CD14-positive monocyte (primary cell): ENCODE measurements around the gene PDE8B. TPM values are rescaled to one million over a fixed set of nuclear protein-coding genes. Genes with fewer than 3 reads are reported as not detected.

Source experiments
- DNase-seq, 3 donors: peaks; one replicate each; pipeline ENCODE4 v3.0.0-alpha.2; 2011 to 2022
- H2AFZ ChIP-seq: 2 replicates; pipeline ENCODE4 v1.6.0; 2012; ENCODE audit warnings: mild to moderate bottlenecking, low read depth, low read length, inconsistent platforms; ENCODE audit not compliant: insufficient read depth, poor library complexity, severe bottlenecking
- H3K27ac ChIP-seq, 2 donors: 1 replicate in 1 of 2; 2 replicates in 1 of 2; pipeline ENCODE4 v1.5.1; 2012 to 2013; ENCODE audit warnings: low read length in 2 of 2, control low read depth in 1 of 2, inconsistent platforms in 1 of 2, low read depth in 1 of 2, mild to moderate bottlenecking in 1 of 2
- H3K27me3 ChIP-seq, 2 donors: one replicate each; pipeline versions ENCODE4 v1.6.0 to v1.6.1; 2011 to 2013; ENCODE audit warnings: low read length in 2 of 2; ENCODE audit not compliant: control insufficient read depth in 2 of 2, insufficient read depth in 2 of 2
- H3K36me3 ChIP-seq, 2 donors: replicated peaks in 1 of 2; 1 replicate in 1 of 2; 2 replicates in 1 of 2; pipeline versions ENCODE4 v1.5.1 to v1.6.1; 2012 to 2013; ENCODE audit warnings: low read length in 2 of 2, control low read depth in 1 of 2, inconsistent platforms in 1 of 2, mild to moderate bottlenecking in 1 of 2; ENCODE audit not compliant: insufficient read depth in 2 of 2, control insufficient read depth in 1 of 2
- H3K4me1 ChIP-seq, 2 donors: 1 replicate in 1 of 2; 2 replicates in 1 of 2; pipeline versions ENCODE4 v1.5.1 to v1.6.1; 2012 to 2013; ENCODE audit warnings: low read length in 2 of 2, control low read depth in 1 of 2, inconsistent platforms in 1 of 2, mild to moderate bottlenecking in 1 of 2, moderate library complexity in 1 of 2; ENCODE audit not compliant: insufficient read depth in 2 of 2, control insufficient read depth in 1 of 2
- H3K4me2 ChIP-seq: replicated peaks from 2 replicates; pipeline ENCODE3; 2012; ENCODE audit warnings: low read length, moderate library complexity, mild to moderate bottlenecking; ENCODE audit not compliant: poor library complexity, severe bottlenecking; ENCODE audit errors: extremely low read depth
- H3K4me3 ChIP-seq, 3 experiments: fragments of 200-600 bp in 1 of 3; sonication (generic) in 1 of 3; replicated peaks in 1 of 3; 1 replicate in 2 of 3; 2 replicates in 1 of 3; pipeline ENCODE4 v1.5.1; 2011 to 2013; ENCODE audit warnings: low read length in 3 of 3, mild to moderate bottlenecking in 3 of 3, control low read depth in 2 of 3, low read depth in 2 of 3, inconsistent platforms in 1 of 3, moderate library complexity in 1 of 3
- H3K79me2 ChIP-seq: 2 replicates; pipeline ENCODE4 v1.6.0; 2012; ENCODE audit warnings: mild to moderate bottlenecking, control low read depth, inconsistent platforms, low read length, moderate library complexity; ENCODE audit not compliant: insufficient read depth
- H3K9ac ChIP-seq: 2 replicates; pipeline ENCODE4 v1.6.0; 2017; ENCODE audit warnings: low read length, mild to moderate bottlenecking; ENCODE audit not compliant: insufficient read depth, poor library complexity, severe bottlenecking
- H3K9me3 ChIP-seq, 2 donors: replicated peaks in 1 of 2; 1 replicate in 1 of 2; 2 replicates in 1 of 2; pipeline versions ENCODE4 v1.5.1 to v1.6.1; 2012 to 2013; ENCODE audit warnings: low read length in 2 of 2, control low read depth in 1 of 2; ENCODE audit not compliant: control insufficient read depth in 1 of 2, insufficient read depth in 1 of 2
- H4K20me1 ChIP-seq: 2 replicates; pipeline ENCODE4 v1.6.0; 2012; ENCODE audit warnings: mild to moderate bottlenecking, low read length, control low read depth, moderate library complexity; ENCODE audit not compliant: insufficient read depth
- H3K27ac Mint-ChIP-seq, 7 donors: one replicate each; pipeline ENCODE4 v1.8.0; 2020; ENCODE audit warnings: mild to moderate bottlenecking in 7 of 7, mixed read lengths in 7 of 7, moderate library complexity in 6 of 7, inconsistent platforms in 2 of 7
- H3K27me3 Mint-ChIP-seq, 3 donors: one replicate each; pipeline ENCODE4 v1.8.0; 2021 to 2022; ENCODE audit warnings: low read depth in 3 of 3, mild to moderate bottlenecking in 3 of 3, mixed read lengths in 3 of 3, moderate library complexity in 3 of 3, inconsistent platforms in 1 of 3
- H3K36me3 Mint-ChIP-seq, 2 donors: one replicate each; pipeline ENCODE4 v1.8.0; 2020; ENCODE audit warnings: mixed read lengths in 2 of 2, inconsistent platforms in 1 of 2, mild to moderate bottlenecking in 1 of 2
- H3K4me1 Mint-ChIP-seq: one replicate; pipeline ENCODE4 v1.8.0; 2020; ENCODE audit warnings: mild to moderate bottlenecking, mixed read lengths
- H3K4me3 Mint-ChIP-seq, 2 donors: one replicate each; pipeline ENCODE4 v1.8.0; 2020; ENCODE audit warnings: mild to moderate bottlenecking in 2 of 2, mixed read lengths in 2 of 2, moderate library complexity in 1 of 2
- H3K9me3 Mint-ChIP-seq, 7 donors: one replicate each; pipeline ENCODE4 v1.8.0; 2020 to 2022; ENCODE audit warnings: mixed read lengths in 7 of 7, mild to moderate bottlenecking in 6 of 7, moderate library complexity in 6 of 7, inconsistent platforms in 2 of 7
- CTCF ChIP-seq: fragments of 200-600 bp; IDR thresholded peaks from one replicate; pipeline ENCODE4 v1.8.0; 2022; ENCODE audit warnings: antibody characterized with exemption, mild to moderate bottlenecking
- WGBS: methylation state at CpG from one replicate; pipeline ENCODE4 v1.1.5; 2013; ENCODE audit warnings: missing lambda C conversion rate; ENCODE audit not compliant: insufficient coverage; 5-methylcytosine and 5-hydroxymethylcytosine counted together
- intact Hi-C, 2 donors: fragments of 100-400 bp; cut with micrococcal nuclease; formaldehyde crosslinking; loops; one replicate each; pipeline versions ENCODE4 v1.15.0 to v1.15.1; 2023
- polyA plus RNA-seq, 3 donors: library from polyadenylated mRNA; depleted of rRNA in 1 of 3; unstranded in 2 of 3; stranded (reverse) in 1 of 3; fragments of 300-500 nt in 2 of 3; fragments of >200 nt in 1 of 3; fragmentation: Illumina TruSeq in 2 of 3; gene quantifications; 1 replicate in 2 of 3; 2 replicates in 1 of 3; pipeline ENCODE4 v1.2.3, GENCODE V29; 2012 to 2021

PDE8B gene
- polyA plus RNA-seq, 3 donors: 0.11 to 0.61 (median 0.29) TPM

GRCh38 chr5:77214151-77214550 lies 3.7 kb downstream of the PDE8B start:
- TF ChIP-seq CTCF: no peak
- H3K36me3 ChIP-seq: no peaks in the 10 kb centered on the region
- H3K9ac ChIP-seq: no peak overlapping the region
- no peak overlapping the region for H3K27ac Mint-ChIP-seq
- H3K9me3 Mint-ChIP-seq: peaks cover 0 to 14% (median 6%) of the 10 kb centered on the region in 7 donors
- no peaks in the 10 kb centered on the region for H3K79me2 ChIP-seq
- no peak for DNase-seq
- peaks cover 8 to 10% of the 10 kb centered on the region in 2 donors for H3K4me1 ChIP-seq
- H3K4me1 Mint-ChIP-seq: peaks cover 13% of the 10 kb centered on the region
- H3K27me3 ChIP-seq: peaks cover 35 to 40% of the 10 kb centered on the region in 2 donors
- no peaks in the 10 kb centered on the region for H4K20me1 ChIP-seq
- no peak overlapping the region for H3K27ac ChIP-seq
- no peak overlapping the region for H3K4me2 ChIP-seq
- intact Hi-C loops: no loop called here
- peaks cover 29 to 40% (median 37%) of the 10 kb centered on the region in 3 donors for H3K27me3 Mint-ChIP-seq
- H3K36me3 Mint-ChIP-seq: peaks cover 0 to 7% of the 10 kb centered on the region in 2 donors
- H3K9me3 ChIP-seq: peaks cover 0 to 8% of the 10 kb centered on the region in 2 donors
- H2AFZ ChIP-seq: no peak overlapping the region
- 100% methylated on average over 3 of the region's 4 CpGs for WGBS
- H3K4me3 Mint-ChIP-seq: peak overlapping the region in 1 of 2 donors; percentile 36
- no peak overlapping the region for H3K4me3 ChIP-seq

GRCh38 chr5:77218263-77218662 lies 7.8 kb downstream of the PDE8B start:
- H3K27ac Mint-ChIP-seq: no peak overlapping the region
- no peaks in the 10 kb centered on the region for H3K36me3 ChIP-seq
- H3K4me2 ChIP-seq: no peak overlapping the region
- H3K4me3 ChIP-seq: no peak overlapping the region
- H3K36me3 Mint-ChIP-seq: no peaks in the 10 kb centered on the region
- WGBS: 94% methylated on average over 2 of the region's 4 CpGs
- no peaks in the 10 kb centered on the region for H3K9me3 ChIP-seq
- no peaks in the 10 kb centered on the region for H4K20me1 ChIP-seq
- DNase-seq: no peak
- H3K4me3 Mint-ChIP-seq: no peak overlapping the region
- no peak overlapping the region for H2AFZ ChIP-seq
- no peak overlapping the region for H3K9ac ChIP-seq
- H3K27me3 ChIP-seq: peaks cover 4 to 11% of the 10 kb centered on the region in 2 donors
- no peak overlapping the region for H3K27ac ChIP-seq
- H3K4me1 ChIP-seq: no peaks in the 10 kb centered on the region
- no peaks in the 10 kb centered on the region for H3K79me2 ChIP-seq
- peaks cover 4 to 9% (median 5%) of the 10 kb centered on the region in 3 donors for H3K27me3 Mint-ChIP-seq
- H3K9me3 Mint-ChIP-seq: no peaks in the 10 kb centered on the region
- peak; percentile 25 for TF ChIP-seq CTCF
- intact Hi-C loops: no loop called here
- H3K4me1 Mint-ChIP-seq: no peaks in the 10 kb centered on the region
